Gastrocnemius medialis (tissue), 4 donors: ENCODE data around the gene TF.

Experiments used
- POLR2A ChIP-seq, 2 donors: fragments of 450-650 bp; IDR thresholded peaks; one replicate each; pipeline ENCODE4 v1.6.1; 2017; ENCODE audit warnings: antibody characterized with exemption in 2 of 2, mild to moderate bottlenecking in 2 of 2, moderate library complexity in 2 of 2
- TF ChIP-seq, protein P1 (sequence below), 5 experiments: fragments of 450-650 bp in 3 of 5; fragments of 200-600 bp in 2 of 5; sonication (generic) in 2 of 5; IDR thresholded peaks in 4 of 5; conservative IDR thresholded peaks in 1 of 5; 1 replicate in 4 of 5; 2 replicates in 1 of 5; pipeline ENCODE4 v1.5.1; 2016 to 2019; ENCODE audit warnings: antibody characterized with exemption in 5 of 5, mild to moderate bottlenecking in 3 of 5, moderate library complexity in 3 of 5

- no peak for TF ChIP-seq POLR2A (IDR thresholded peaks at IDR 0.05)
- TF ChIP-seq, protein P1, sequence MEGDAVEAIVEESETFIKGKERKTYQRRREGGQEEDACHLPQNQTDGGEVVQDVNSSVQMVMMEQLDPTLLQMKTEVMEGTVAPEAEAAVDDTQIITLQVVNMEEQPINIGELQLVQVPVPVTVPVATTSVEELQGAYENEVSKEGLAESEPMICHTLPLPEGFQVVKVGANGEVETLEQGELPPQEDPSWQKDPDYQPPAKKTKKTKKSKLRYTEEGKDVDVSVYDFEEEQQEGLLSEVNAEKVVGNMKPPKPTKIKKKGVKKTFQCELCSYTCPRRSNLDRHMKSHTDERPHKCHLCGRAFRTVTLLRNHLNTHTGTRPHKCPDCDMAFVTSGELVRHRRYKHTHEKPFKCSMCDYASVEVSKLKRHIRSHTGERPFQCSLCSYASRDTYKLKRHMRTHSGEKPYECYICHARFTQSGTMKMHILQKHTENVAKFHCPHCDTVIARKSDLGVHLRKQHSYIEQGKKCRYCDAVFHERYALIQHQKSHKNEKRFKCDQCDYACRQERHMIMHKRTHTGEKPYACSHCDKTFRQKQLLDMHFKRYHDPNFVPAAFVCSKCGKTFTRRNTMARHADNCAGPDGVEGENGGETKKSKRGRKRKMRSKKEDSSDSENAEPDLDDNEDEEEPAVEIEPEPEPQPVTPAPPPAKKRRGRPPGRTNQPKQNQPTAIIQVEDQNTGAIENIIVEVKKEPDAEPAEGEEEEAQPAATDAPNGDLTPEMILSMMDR (IDR thresholded peaks at IDR 0.05 in 4 of 5, conservative IDR thresholded peaks at IDR 0.05 in 1 of 5): no peak
Observed at GRCh38 chr3:133832802-133833144, 86.6 kb downstream of the TF start.
